ENCODE data around the gene GALR2.
A peak's percentile ranks its signal among the peaks of the same experiment; 100 is the strongest.

The GALR2 gene

DNA sequence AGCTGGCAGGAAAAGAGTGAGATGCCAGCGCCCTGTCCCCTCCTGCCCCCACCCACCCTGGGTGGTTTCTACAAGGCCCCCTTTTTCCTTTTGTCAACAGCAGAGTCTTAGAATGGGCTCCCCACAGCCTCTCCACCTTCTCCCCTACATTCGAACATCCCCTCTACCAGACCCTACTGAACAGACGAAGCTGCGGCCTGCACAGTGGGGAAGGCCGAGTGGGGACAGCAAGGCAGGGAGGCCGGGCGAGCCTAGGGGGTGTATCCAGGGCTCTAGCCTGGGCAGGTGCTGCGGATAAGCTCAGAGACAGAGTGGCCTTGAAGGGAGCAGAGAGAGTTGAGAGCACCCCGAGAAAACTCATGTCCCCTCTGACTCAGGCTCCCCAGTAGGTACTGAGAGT, 11.8 kb downstream of the GALR2 start:
- no peak overlapping the region for H3K27ac ChIP-seq (ENCODE audit: low read depth, low read length, poor library complexity, severe bottlenecking)
- no peaks in the 10 kb centered on the region for H3K79me2 ChIP-seq (ENCODE audit: insufficient read depth, low read length)

DNA sequence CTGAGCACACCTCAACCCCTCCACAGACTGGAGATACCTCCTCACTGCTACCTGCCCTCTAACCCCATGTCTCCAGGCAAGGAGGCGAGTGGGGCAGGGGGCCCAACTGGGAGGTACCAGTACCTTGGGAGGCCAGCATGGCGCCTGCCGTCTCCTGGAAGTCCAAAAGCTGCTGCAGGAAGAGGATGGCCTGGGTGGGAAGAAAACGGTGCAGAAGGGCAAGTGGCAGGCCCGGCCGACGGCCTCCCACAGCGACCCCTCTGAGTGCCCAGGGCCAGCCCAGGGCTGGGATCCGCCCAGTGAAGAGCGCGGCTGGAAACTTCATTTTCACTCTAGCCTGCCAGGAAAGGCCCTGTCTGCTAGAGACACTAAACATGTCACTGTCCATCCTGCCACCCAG, 12.9 kb downstream of the GALR2 start:
- peaks cover 61% of the 10 kb centered on the region for H3K36me3 ChIP-seq (ENCODE audit: insufficient read depth, low read length)
- no peaks in the 10 kb centered on the region for H4K20me1 ChIP-seq (ENCODE audit: insufficient read depth, low read length)

More for the DNA sequence above, 11.8 kb downstream of the GALR2 start:
- no peaks in the 10 kb centered on the region for H4K20me1 ChIP-seq (ENCODE audit: insufficient read depth, low read length)
- H3K4me2 ChIP-seq (ENCODE audit: low read length), result no peak overlapping the region
- H3K4me1 ChIP-seq (ENCODE audit: insufficient read depth, low read length, severe bottlenecking), result no peaks in the 10 kb centered on the region
- H3K27me3 ChIP-seq (ENCODE audit: insufficient read depth, low read length), result no peaks in the 10 kb centered on the region
- no peak overlapping the region for H3K9ac ChIP-seq (ENCODE audit: low read length)
- H3K9me2 ChIP-seq (ENCODE audit: low read depth, low read length), result no peaks in the 10 kb centered on the region
- peaks cover 64% of the 10 kb centered on the region for H3K36me3 ChIP-seq (ENCODE audit: insufficient read depth, low read length)
- TF ChIP-seq, protein P1, sequence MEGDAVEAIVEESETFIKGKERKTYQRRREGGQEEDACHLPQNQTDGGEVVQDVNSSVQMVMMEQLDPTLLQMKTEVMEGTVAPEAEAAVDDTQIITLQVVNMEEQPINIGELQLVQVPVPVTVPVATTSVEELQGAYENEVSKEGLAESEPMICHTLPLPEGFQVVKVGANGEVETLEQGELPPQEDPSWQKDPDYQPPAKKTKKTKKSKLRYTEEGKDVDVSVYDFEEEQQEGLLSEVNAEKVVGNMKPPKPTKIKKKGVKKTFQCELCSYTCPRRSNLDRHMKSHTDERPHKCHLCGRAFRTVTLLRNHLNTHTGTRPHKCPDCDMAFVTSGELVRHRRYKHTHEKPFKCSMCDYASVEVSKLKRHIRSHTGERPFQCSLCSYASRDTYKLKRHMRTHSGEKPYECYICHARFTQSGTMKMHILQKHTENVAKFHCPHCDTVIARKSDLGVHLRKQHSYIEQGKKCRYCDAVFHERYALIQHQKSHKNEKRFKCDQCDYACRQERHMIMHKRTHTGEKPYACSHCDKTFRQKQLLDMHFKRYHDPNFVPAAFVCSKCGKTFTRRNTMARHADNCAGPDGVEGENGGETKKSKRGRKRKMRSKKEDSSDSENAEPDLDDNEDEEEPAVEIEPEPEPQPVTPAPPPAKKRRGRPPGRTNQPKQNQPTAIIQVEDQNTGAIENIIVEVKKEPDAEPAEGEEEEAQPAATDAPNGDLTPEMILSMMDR (IDR thresholded peaks at IDR 0.05; ENCODE audit: low read length), result no peak
- TF ChIP-seq EZH2 (IDR thresholded peaks at IDR 0.05; ENCODE audit: borderline replicate concordance, low read length), result no peak
- no peak overlapping the region for H2AFZ ChIP-seq (ENCODE audit: low read length)
- H3K4me3 ChIP-seq (ENCODE audit: low read depth, low read length, poor library complexity, severe bottlenecking), result no peak overlapping the region
- H3F3A ChIP-seq (ENCODE audit: insufficient read depth, low read length), result no peaks in the 10 kb centered on the region
- H3K9me3 ChIP-seq (ENCODE audit: low read length), result no peaks in the 10 kb centered on the region

DNA sequence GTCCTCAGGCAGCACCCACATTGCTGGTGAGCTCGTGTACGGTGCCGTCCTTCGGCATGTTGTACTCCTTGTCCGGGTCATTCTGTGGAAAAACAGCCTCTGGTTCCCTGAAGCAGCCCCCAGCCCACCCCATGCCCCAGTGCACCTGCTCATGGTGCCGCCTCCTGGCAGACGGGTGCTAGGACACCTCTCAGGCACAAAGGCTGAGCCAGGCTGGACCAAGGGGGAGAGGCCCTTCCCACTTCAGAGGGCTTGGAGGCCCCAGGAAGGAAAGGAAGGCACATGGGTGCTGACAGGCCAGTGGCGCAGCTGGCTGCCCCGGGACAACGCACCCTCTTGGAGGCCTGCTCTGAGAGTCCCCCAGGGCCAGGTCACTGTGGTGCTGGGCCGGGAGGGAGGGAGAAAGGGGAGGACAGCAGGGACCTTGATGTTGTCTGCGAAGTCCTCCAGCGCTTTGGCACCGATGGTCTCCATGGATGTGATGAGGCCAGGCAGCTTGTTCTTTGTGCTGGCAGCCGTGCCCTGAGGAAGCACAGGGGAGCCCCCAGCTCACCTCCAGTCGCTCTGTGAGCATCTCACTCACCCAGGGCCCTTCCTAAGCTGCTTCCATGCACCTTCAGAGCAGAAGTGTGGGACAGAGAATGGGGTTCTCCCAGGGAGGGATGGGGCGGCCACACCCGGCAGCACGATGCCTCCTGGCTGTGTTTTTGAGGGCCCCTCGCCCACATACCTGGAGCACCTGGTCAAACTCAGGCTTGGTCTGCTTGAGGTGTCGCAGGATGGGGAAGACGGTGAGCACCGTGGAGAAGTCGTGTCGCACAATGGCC, 13.7 kb downstream of the GALR2 start:
- Histone ChIP-seq H3K9me3 (ENCODE audit: low read length) (no peaks in the 10 kb centered on the region), H2AFZ (ENCODE audit: low read length) (no peak overlapping the region), H3K4me1 (ENCODE audit: insufficient read depth, low read length, severe bottlenecking) (no peaks in the 10 kb centered on the region), H3K79me2 (ENCODE audit: insufficient read depth, low read length) (no peaks in the 10 kb centered on the region), H3K4me3 (ENCODE audit: low read depth, low read length, poor library complexity, severe bottlenecking) (no peak overlapping the region), H3K4me2 (ENCODE audit: low read length) (no peak overlapping the region), H3F3A (ENCODE audit: insufficient read depth, low read length) (no peaks in the 10 kb centered on the region), H3K9me2 (ENCODE audit: low read depth, low read length) (no peaks in the 10 kb centered on the region), H4K20me1 (ENCODE audit: insufficient read depth, low read length) (no peaks in the 10 kb centered on the region), H3K9ac (ENCODE audit: low read length) (no peak overlapping the region), H3K27me3 (ENCODE audit: insufficient read depth, low read length) (no peaks in the 10 kb centered on the region), H3K36me3 (ENCODE audit: insufficient read depth, low read length) (peaks cover 61% of the 10 kb centered on the region), H3K27ac (ENCODE audit: low read depth, low read length, poor library complexity, severe bottlenecking) (no peak overlapping the region)
- TF ChIP-seq EZH2 (IDR thresholded peaks at IDR 0.05; ENCODE audit: borderline replicate concordance, low read length), result no peak
- TF ChIP-seq, protein P1 (IDR thresholded peaks at IDR 0.05; ENCODE audit: low read length), result peak; percentile 24; the same call in 1 of the 2 replicates

More for the DNA sequence above, 12.9 kb downstream of the GALR2 start:
- Histone ChIP-seq H3K9ac (ENCODE audit: low read length) (no peak overlapping the region), H3K9me2 (ENCODE audit: low read depth, low read length) (no peaks in the 10 kb centered on the region), H3K4me3 (ENCODE audit: low read depth, low read length, poor library complexity, severe bottlenecking) (no peak overlapping the region), H3K9me3 (ENCODE audit: low read length) (no peaks in the 10 kb centered on the region), H3K27ac (ENCODE audit: low read depth, low read length, poor library complexity, severe bottlenecking) (no peak overlapping the region), H2AFZ (ENCODE audit: low read length) (no peak overlapping the region), H3K4me2 (ENCODE audit: low read length) (no peak overlapping the region), H3K27me3 (ENCODE audit: insufficient read depth, low read length) (no peaks in the 10 kb centered on the region), H3F3A (ENCODE audit: insufficient read depth, low read length) (no peaks in the 10 kb centered on the region), H3K4me1 (ENCODE audit: insufficient read depth, low read length, severe bottlenecking) (no peaks in the 10 kb centered on the region), H3K79me2 (ENCODE audit: insufficient read depth, low read length) (no peaks in the 10 kb centered on the region)
- TF ChIP-seq, protein P1 (IDR thresholded peaks at IDR 0.05; ENCODE audit: low read length), result no peak
- no peak for TF ChIP-seq EZH2 (IDR thresholded peaks at IDR 0.05; ENCODE audit: borderline replicate concordance, low read length)
